Endothelial cell of umbilical vein (primary cell): ENCODE measurements around the gene DTNA. TPM values are rescaled to one million over a fixed set of nuclear protein-coding genes. Genes with fewer than 3 reads are reported as not detected.

ENCODE experiments used
- BruUV-seq: library from RNA; stranded (reverse); fragments of 400-500 nt; replicated peaks from 2 replicates; lab custom pipeline; 2021; lab: Mats Ljungman, UMichigan
- CTCF ChIA-PET: fragments of 300-600, 350-600 bp; sonication (Branson Sonifier 250); formaldehyde crosslinking; loops from one replicate; lab custom pipeline; 2021; ENCODE audit warnings: antibody characterized with exemption, inconsistent platforms; lab: Charles Lee
- POLR2A ChIA-PET: fragments of 300-600, 350-600 bp; sonication (Branson Sonifier 250); formaldehyde crosslinking; loops from one replicate; lab custom pipeline; 2021; ENCODE audit warnings: antibody characterized with exemption, inconsistent platforms; lab: Charles Lee
- DNase-seq: peaks from one replicate; pipeline ENCODE4 v3.0.0-alpha.2; 2011; ENCODE audit warnings: low read depth, low spot score
- FAIRE-seq: peaks from 2 replicates; lab custom pipeline; 2011; peaks lifted over from hg19 to GRCh38; lab: Jason Lieb, UNC
- H2AFZ ChIP-seq: 2 replicates; pipeline ENCODE4 v1.6.0; 2012; ENCODE audit warnings: low read depth, low read length, control low read depth, inconsistent platforms
- H3K27ac ChIP-seq: 2 replicates; pipeline ENCODE4 v1.5.1; 2011; ENCODE audit warnings: low read depth, mild to moderate bottlenecking, control low read depth, low read length, moderate library complexity; ENCODE audit not compliant: insufficient read depth
- H3K27me3 ChIP-seq, 2 experiments: 2 replicates each; pipeline versions ENCODE4 v1.6.0 to v1.6.1; 2011; ENCODE audit warnings: low read length in 2 of 2, mixed read lengths in 1 of 2; ENCODE audit not compliant: control insufficient read depth in 2 of 2, insufficient read depth in 2 of 2
- H3K36me3 ChIP-seq, 2 experiments: 2 replicates in 1 of 2; 3 replicates in 1 of 2; pipeline ENCODE4 v1.5.1; 2011; ENCODE audit warnings: low read length in 2 of 2, mild to moderate bottlenecking in 1 of 2, moderate library complexity in 1 of 2; ENCODE audit not compliant: control insufficient read depth in 2 of 2, insufficient read depth in 2 of 2; ENCODE audit errors: extremely low read depth in 1 of 2
- H3K4me1 ChIP-seq: 3 replicates; pipeline ENCODE4 v1.5.1; 2011; ENCODE audit warnings: mild to moderate bottlenecking, low read length; ENCODE audit not compliant: control insufficient read depth, insufficient read depth; ENCODE audit errors: extremely low read depth
- H3K4me2 ChIP-seq: 2 replicates; pipeline ENCODE4 v1.6.1; 2011; ENCODE audit warnings: low read length, control low read depth, mixed read lengths; ENCODE audit not compliant: insufficient read depth
- H3K4me3 ChIP-seq, 3 experiments: fragments of 200-600 bp in 1 of 3; sonication (generic), shearing (Covaris generic) in 1 of 3; replicated peaks in 1 of 3; 2 replicates each; pipeline ENCODE4 v1.5.1; 2011 to 2016; ENCODE audit warnings: control low read depth in 3 of 3, low read length in 3 of 3, mild to moderate bottlenecking in 2 of 3, inconsistent platforms in 1 of 3, low read depth in 1 of 3, moderate library complexity in 1 of 3; ENCODE audit not compliant: insufficient read depth in 1 of 3
- H3K79me2 ChIP-seq: 2 replicates; pipeline ENCODE4 v1.6.0; 2012; ENCODE audit warnings: low read length, inconsistent platforms; ENCODE audit not compliant: control insufficient read depth, insufficient read depth
- H3K9ac ChIP-seq: replicated peaks from 2 replicates; pipeline ENCODE3; 2011; ENCODE audit warnings: low read length, control low read depth; ENCODE audit not compliant: insufficient read depth; ENCODE audit errors: extremely low read depth
- H3K9me1 ChIP-seq: replicated peaks from 3 replicates; pipeline ENCODE4 v1.6.0; 2011; ENCODE audit warnings: mild to moderate bottlenecking, low read length; ENCODE audit not compliant: control insufficient read depth, insufficient read depth; ENCODE audit errors: extremely low read depth
- H3K9me3 ChIP-seq: replicated peaks from 2 replicates; pipeline ENCODE4 v1.5.1; 2012; ENCODE audit warnings: low read length, inconsistent platforms; ENCODE audit not compliant: control insufficient read depth, insufficient read depth
- H4K20me1 ChIP-seq: replicated peaks from 2 replicates; pipeline ENCODE3; 2011; ENCODE audit warnings: mild to moderate bottlenecking, low read length; ENCODE audit not compliant: control insufficient read depth, insufficient read depth; ENCODE audit errors: extremely low read depth
- EZH2 ChIP-seq: IDR thresholded peaks from 2 replicates; pipeline ENCODE4 v1.6.1; 2012; ENCODE audit warnings: borderline replicate concordance, low read depth, mild to moderate bottlenecking, moderate library complexity, low read length, inconsistent platforms; ENCODE audit not compliant: severe bottlenecking
- FOS ChIP-seq: IDR thresholded peaks from 2 replicates; pipeline ENCODE4 v1.6.1; 2011; ENCODE audit warnings: mild to moderate bottlenecking, low read length, moderate library complexity, borderline replicate concordance; ENCODE audit not compliant: insufficient read depth
- GATA2 ChIP-seq: IDR thresholded peaks from 2 replicates; pipeline ENCODE4 v1.7.0; 2011; ENCODE audit warnings: low read depth, mild to moderate bottlenecking, moderate library complexity, mixed read lengths, low read length; ENCODE audit not compliant: insufficient read length, insufficient read depth
- JUN ChIP-seq: IDR thresholded peaks from 2 replicates; pipeline ENCODE4 v1.6.1; 2011; ENCODE audit warnings: borderline replicate concordance, low read depth; ENCODE audit not compliant: insufficient read length, insufficient read depth
- MYC ChIP-seq: IDR thresholded peaks from one replicate; pipeline ENCODE4 v1.6.1; 2011; ENCODE audit warnings: mild to moderate bottlenecking, low read depth, low read length
- POLR2A ChIP-seq: IDR thresholded peaks from 2 replicates; pipeline ENCODE4 v1.6.1; 2012; ENCODE audit warnings: low read depth, mild to moderate bottlenecking, control low read depth, low read length
- POLR2AphosphoS5 ChIP-seq: IDR thresholded peaks from 2 replicates; pipeline ENCODE4 v1.6.1; 2012; ENCODE audit warnings: low read depth, mild to moderate bottlenecking, control low read depth, low read length, moderate library complexity; ENCODE audit not compliant: insufficient read depth
- dilution Hi-C: fragments of 300-500 bp; cut with MboI; formaldehyde crosslinking; loops from one replicate; pipeline ENCODE4 v1.15.0; 2019; ENCODE audit warnings: low sequenced_read_pairs; ENCODE audit not compliant: extremely low pct_ligation_motif_present
- intact Hi-C: fragments of 100-400 bp; cut with micrococcal nuclease; formaldehyde crosslinking; loops from one replicate; pipeline ENCODE4 v1.10.0; 2022
- polyA plus RNA-seq, 4 experiments: library from polyadenylated mRNA; depleted of rRNA in 3 of 4; stranded (reverse) in 3 of 4; unstranded in 1 of 4; fragments of >200 nt; gene quantifications; 2 replicates each; pipeline versions ENCODE4 v1.2.1 to v1.2.3, GENCODE V29; 2011 to 2012; ENCODE audit warnings: missing spikeins in 1 of 4
- total RNA-seq: library from RNA; stranded (reverse); gene quantifications from 2 replicates; pipeline ENCODE4 v1.2.3, GENCODE V29; 2021
- TF ChIP-seq, protein P1 (sequence below), 2 donors: IDR thresholded peaks; 1 replicate in 1 of 2; 2 replicates in 1 of 2; pipeline ENCODE4 v1.5.1; 2011; ENCODE audit warnings: low read length in 2 of 2, mild to moderate bottlenecking in 2 of 2, moderate library complexity in 2 of 2, control low read depth in 1 of 2, inconsistent platforms in 1 of 2, low read depth in 1 of 2; ENCODE audit not compliant: insufficient read depth in 1 of 2; ENCODE audit errors: extremely low read depth in 1 of 2
- TF ChIP-seq, protein P2 (sequence below): IDR thresholded peaks from 2 replicates; pipeline ENCODE4 v1.6.1; 2011; ENCODE audit not compliant: insufficient read depth, insufficient read length

DTNA gene
- total and polyA plus RNA-seq, 2 donors (not counting 3 experiments of a cell fraction or from before 2014, with no cell fraction given), result 6.6 to 15.3 TPM

DNA sequence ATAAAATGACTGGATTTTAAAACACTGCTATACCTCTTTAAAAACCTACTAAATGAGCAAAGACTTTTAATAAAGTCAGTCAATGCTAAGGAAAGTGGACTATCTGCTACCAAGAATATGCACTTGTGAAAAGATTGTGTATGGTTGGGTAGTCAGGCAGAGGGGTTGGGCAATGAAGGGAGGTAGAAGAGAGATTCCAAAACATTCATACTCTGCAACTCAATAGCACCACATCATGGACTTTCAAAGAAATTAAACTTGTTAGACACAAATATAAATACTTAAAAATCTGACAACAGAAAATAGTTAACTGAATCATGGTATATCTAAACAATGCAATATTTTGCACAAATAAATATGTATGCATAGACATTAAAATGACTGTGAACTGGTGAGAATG lies 191.2 kb downstream of the DTNA start:
- TF ChIP-seq, protein P1, sequence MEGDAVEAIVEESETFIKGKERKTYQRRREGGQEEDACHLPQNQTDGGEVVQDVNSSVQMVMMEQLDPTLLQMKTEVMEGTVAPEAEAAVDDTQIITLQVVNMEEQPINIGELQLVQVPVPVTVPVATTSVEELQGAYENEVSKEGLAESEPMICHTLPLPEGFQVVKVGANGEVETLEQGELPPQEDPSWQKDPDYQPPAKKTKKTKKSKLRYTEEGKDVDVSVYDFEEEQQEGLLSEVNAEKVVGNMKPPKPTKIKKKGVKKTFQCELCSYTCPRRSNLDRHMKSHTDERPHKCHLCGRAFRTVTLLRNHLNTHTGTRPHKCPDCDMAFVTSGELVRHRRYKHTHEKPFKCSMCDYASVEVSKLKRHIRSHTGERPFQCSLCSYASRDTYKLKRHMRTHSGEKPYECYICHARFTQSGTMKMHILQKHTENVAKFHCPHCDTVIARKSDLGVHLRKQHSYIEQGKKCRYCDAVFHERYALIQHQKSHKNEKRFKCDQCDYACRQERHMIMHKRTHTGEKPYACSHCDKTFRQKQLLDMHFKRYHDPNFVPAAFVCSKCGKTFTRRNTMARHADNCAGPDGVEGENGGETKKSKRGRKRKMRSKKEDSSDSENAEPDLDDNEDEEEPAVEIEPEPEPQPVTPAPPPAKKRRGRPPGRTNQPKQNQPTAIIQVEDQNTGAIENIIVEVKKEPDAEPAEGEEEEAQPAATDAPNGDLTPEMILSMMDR (IDR thresholded peaks at IDR 0.05; ENCODE audit: extremely low read depth in 1 of 2, insufficient read depth in 1 of 2, low read depth in 1 of 2, low read length in 2 of 2), result no peak
- no peak for TF ChIP-seq POLR2A
- Histone ChIP-seq H3K79me2 (no peaks in the 10 kb centered on the region), H3K27me3 (no peaks in the 10 kb centered on the region), H3K9me3 (no peaks in the 10 kb centered on the region), H3K4me1 (no peaks in the 10 kb centered on the region), H3K4me2 (no peak overlapping the region), H3K4me3 (no peak overlapping the region), H3K9ac (no peak overlapping the region), H3K27ac (no peak overlapping the region), H4K20me1 (no peaks in the 10 kb centered on the region), H2AFZ (no peak overlapping the region), H3K36me3 (no peaks in the 10 kb centered on the region), H3K9me1 (no peaks in the 10 kb centered on the region)
- FAIRE-seq, result no peak
- DNase-seq, result no peak
- CTCF ChIA-PET, result no interaction called here
- dilution Hi-C loops, result no loop called here
- no TSS peak for BruUV-seq
- intact Hi-C loops, result no loop called here
- POLR2A ChIA-PET, result no interaction called here

- dilution Hi-C loops, result no loop called here
- no peak overlapping the region for H3K4me3 ChIP-seq
- ChIA-PET CTCF (no interaction called here), POLR2A (no interaction called here)
- H3K4me1 ChIP-seq, result no peaks in the 10 kb centered on the region
- no peaks in the 10 kb centered on the region for H3K27me3 ChIP-seq
- H3K9ac ChIP-seq, result no peak overlapping the region
- H3K9me3 ChIP-seq, result no peaks in the 10 kb centered on the region
- no TSS peak for BruUV-seq
- no peaks in the 10 kb centered on the region for H3K79me2 ChIP-seq
- no peak overlapping the region for H3K4me2 ChIP-seq
- no peak overlapping the region for H2AFZ ChIP-seq
- intact Hi-C loops, result no loop called here
- FAIRE-seq, result no peak
- no peaks in the 10 kb centered on the region for H3K9me1 ChIP-seq
- H3K27ac ChIP-seq, result no peak overlapping the region
- no peaks in the 10 kb centered on the region for H3K36me3 ChIP-seq
- no peak for DNase-seq
- TF ChIP-seq JUN (no peak), POLR2A (no peak), FOS (no peak), MYC (no peak), GATA2 (no peak), EZH2 (no peak), POLR2AphosphoS5 (no peak)
- TF ChIP-seq, protein P1 (IDR thresholded peaks at IDR 0.05; ENCODE audit: extremely low read depth in 1 of 2, insufficient read depth in 1 of 2, low read depth in 1 of 2, low read length in 2 of 2), result no peak
- TF ChIP-seq, protein P2, sequence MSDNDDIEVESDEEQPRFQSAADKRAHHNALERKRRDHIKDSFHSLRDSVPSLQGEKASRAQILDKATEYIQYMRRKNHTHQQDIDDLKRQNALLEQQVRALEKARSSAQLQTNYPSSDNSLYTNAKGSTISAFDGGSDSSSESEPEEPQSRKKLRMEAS, result no peak
- H4K20me1 ChIP-seq, result no peaks in the 10 kb centered on the region
These were observed 194.9 kb downstream of the DTNA start for GRCh38 chr18:34904994-34905393.
